K562 (cell line): ENCODE measurements around the gene OCA2. TPM values are rescaled to one million over a fixed set of nuclear protein-coding genes. Genes with fewer than 3 reads are reported as not detected.

ENCODE experiments used
- C11orf30 ChIP-seq: fragments of 450-650 bp; IDR thresholded peaks from 2 replicates; pipeline ENCODE4 v1.6.1; 2016; ENCODE audit warnings: low read depth, mild to moderate bottlenecking
- ELF2 ChIP-seq: fragments of 250-450 bp; sonication (Bioruptor Pico); IDR thresholded peaks from 2 replicates; pipeline ENCODE4 v1.5.0; 2021; ENCODE audit warnings: mild to moderate bottlenecking
- JUND ChIP-seq, 2 experiments: IDR thresholded peaks; 2 replicates in 1 of 2; 3 replicates in 1 of 2; pipeline ENCODE4 v1.6.1; 2011; ENCODE audit warnings: borderline replicate concordance in 2 of 2, low read depth in 2 of 2, low read length in 2 of 2, improper control_type of control experiment in 1 of 2, missing biosample characterization in 1 of 2, missing genetic modification characterization in 1 of 2, missing genetic modification reagents in 1 of 2
- MAFF ChIP-seq: IDR thresholded peaks from 2 replicates; pipeline ENCODE4 v1.6.1; 2012; ENCODE audit warnings: low read length, improper control_type of control experiment
- MAFG ChIP-seq: fragments of 450-650 bp; conservative IDR thresholded peaks from 2 replicates; pipeline ENCODE4 v1.6.1; 2016; ENCODE audit warnings: missing genetic modification characterization, missing compliant biosample characterization
- MAZ ChIP-seq, 2 experiments: fragments of 450-650 bp in 1 of 2; sonication (generic) in 1 of 2; formaldehyde crosslinking; IDR thresholded peaks in 1 of 2; conservative IDR thresholded peaks in 1 of 2; 2 replicates each; pipeline versions ENCODE4 v1.4.0 to v1.5.0; 2020; ENCODE audit warnings: mild to moderate bottlenecking in 1 of 2, missing genetic modification reagents in 1 of 2
- MEIS2 ChIP-seq: fragments of 450-650 bp; IDR thresholded peaks from 2 replicates; pipeline ENCODE4 v1.6.1; 2014; ENCODE audit warnings: mild to moderate bottlenecking; ENCODE audit not compliant: partially characterized antibody
- PCBP2 ChIP-seq: fragments of 200-400 bp; formaldehyde crosslinking; IDR thresholded peaks from 2 replicates; pipeline ENCODE4 v1.6.1; 2018; ENCODE audit warnings: low read length, low read depth, mild to moderate bottlenecking, moderate library complexity; ENCODE audit not compliant: poor library complexity, severe bottlenecking
- SAP30 ChIP-seq: fragments of 200-600 bp; sonication (generic); IDR thresholded peaks from 2 replicates; pipeline ENCODE4 v1.6.1; 2012; ENCODE audit warnings: borderline replicate concordance, low read depth, mild to moderate bottlenecking, moderate library complexity, low read length, control low read depth, inconsistent platforms; ENCODE audit not compliant: insufficient read depth, poor library complexity, severe bottlenecking
- SIN3A ChIP-seq, 2 experiments: fragments of 150-350 bp in 1 of 2; IDR thresholded peaks; 2 replicates each; pipeline ENCODE4 v1.6.1; 2011 to 2016; ENCODE audit warnings: borderline replicate concordance in 2 of 2, low read depth in 2 of 2, low read length in 2 of 2, mild to moderate bottlenecking in 2 of 2, moderate library complexity in 2 of 2; ENCODE audit not compliant: control insufficient read depth in 1 of 2
- SMARCA4 ChIP-seq: fragments of 450-650 bp; IDR thresholded peaks from 2 replicates; pipeline ENCODE4 v1.6.1; 2016
- TBL1XR1 ChIP-seq, 2 experiments: IDR thresholded peaks; 2 replicates each; pipeline ENCODE4 v1.6.1; 2012; ENCODE audit warnings: improper control_type of control experiment in 2 of 2, low read length in 2 of 2, mild to moderate bottlenecking in 1 of 2
- ZNF253 ChIP-seq: fragments of 250-450 bp; sonication (Bioruptor Pico); conservative IDR thresholded peaks from 2 replicates; pipeline ENCODE4 v1.6.1; 2021; ENCODE audit warnings: mild to moderate bottlenecking
- ZNF707 ChIP-seq: fragments of 250-450 bp; sonication (Bioruptor Pico); conservative IDR thresholded peaks from 2 replicates; pipeline ENCODE4 v1.8.0; 2022; ENCODE audit warnings: inconsistent platforms, mild to moderate bottlenecking, moderate library complexity
- polyA plus RNA-seq, 8 experiments: library from polyadenylated mRNA; depleted of rRNA in 4 of 8; stranded (reverse) in 5 of 8; unstranded in 3 of 8; fragments of >200 nt; fragmentation: Nextera tagmentation in 2 of 8; fragmentation: Illumina TruSeq in 1 of 8; extraction: Ambion mirVana in 2 of 8; extraction: Trizol in 1 of 8; gene quantifications; 2 replicates each; pipeline versions ENCODE4 v1.2.1 to v1.2.3, GENCODE V29; 2011 to 2014; ENCODE audit warnings: inconsistent platforms in 1 of 8, missing spikeins in 1 of 8
- total RNA-seq, 7 experiments: library from RNA; depleted of rRNA in 6 of 7; stranded (reverse); fragments of >200 nt in 6 of 7; fragmentation: Illumina TruSeq in 2 of 7; extraction: Trizol in 2 of 7; gene quantifications; 2 replicates each; pipeline versions ENCODE4 v1.2.1 to v1.2.3, GENCODE V29; 2011 to 2021; ENCODE audit warnings: low replicate concordance in 1 of 7
- TF ChIP-seq, protein P1 (sequence below): fragments of 250-450 bp; sonication (Bioruptor Pico); IDR thresholded peaks from 2 replicates; pipeline ENCODE4 v1.5.0; 2020; ENCODE audit warnings: mild to moderate bottlenecking, borderline replicate concordance
- TF ChIP-seq, protein P2 (sequence below), 2 experiments: fragments of 450-650 bp; IDR thresholded peaks; 2 replicates each; pipeline ENCODE4 v1.6.1; 2018; ENCODE audit warnings: mild to moderate bottlenecking in 2 of 2, low read depth in 1 of 2; ENCODE audit not compliant: partially characterized antibody in 2 of 2

The OCA2 gene
- total and polyA plus RNA-seq, 9 of the 15 experiments (the other 6 are each of a cell fraction or from before 2014, with no cell fraction given) = 0.07 to 0.59 (median 0.17) TPM; not detected in 1

DNA sequence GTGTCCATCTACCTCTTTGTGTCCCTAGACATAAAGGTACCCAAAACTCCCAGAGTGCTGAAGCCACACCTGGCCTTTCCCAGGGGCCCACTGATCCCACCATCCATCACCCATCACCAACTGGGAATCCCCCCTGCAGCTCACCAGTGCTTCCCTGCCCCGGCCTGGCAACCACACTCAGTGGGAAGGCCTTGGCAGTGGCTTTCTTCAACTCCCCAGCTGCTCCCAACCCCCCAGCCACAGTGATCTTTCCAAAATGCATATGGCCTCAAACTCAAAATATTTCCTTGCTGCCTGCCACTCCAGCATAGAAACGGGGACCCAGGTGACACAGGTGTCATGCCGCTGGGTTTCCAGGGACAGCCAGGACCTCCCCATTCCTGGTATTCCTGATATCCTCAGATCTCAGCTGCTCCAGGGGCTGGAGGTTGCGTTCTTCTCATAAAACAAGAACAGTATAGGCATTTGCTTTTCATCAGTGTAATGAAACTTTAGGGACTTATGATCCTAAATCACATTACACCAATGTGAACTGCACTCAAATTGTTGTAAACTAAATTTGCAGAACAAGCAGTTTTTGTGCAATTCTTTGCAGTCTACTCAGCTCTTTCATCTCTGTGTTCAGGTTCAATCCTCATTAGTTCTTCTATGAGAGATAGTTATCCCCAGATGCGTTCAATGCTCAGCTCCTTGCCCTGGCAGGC, 1.3 kb downstream of the OCA2 start (continued):
- no peak for TF ChIP-seq ZNF707 (CRISPR knock-in tag)
- TF ChIP-seq ELF2 (CRISPR knock-in tag) = no peak
- TF ChIP-seq SAP30 = no peak
- no peak for TF ChIP-seq SIN3A (IDR thresholded peaks at IDR 0.05; ENCODE audit: borderline replicate concordance in 2 of 2, control insufficient read depth in 1 of 2, low read depth in 2 of 2, low read length in 2 of 2)
- no peak for TF ChIP-seq PCBP2
- TF ChIP-seq, protein P1, sequence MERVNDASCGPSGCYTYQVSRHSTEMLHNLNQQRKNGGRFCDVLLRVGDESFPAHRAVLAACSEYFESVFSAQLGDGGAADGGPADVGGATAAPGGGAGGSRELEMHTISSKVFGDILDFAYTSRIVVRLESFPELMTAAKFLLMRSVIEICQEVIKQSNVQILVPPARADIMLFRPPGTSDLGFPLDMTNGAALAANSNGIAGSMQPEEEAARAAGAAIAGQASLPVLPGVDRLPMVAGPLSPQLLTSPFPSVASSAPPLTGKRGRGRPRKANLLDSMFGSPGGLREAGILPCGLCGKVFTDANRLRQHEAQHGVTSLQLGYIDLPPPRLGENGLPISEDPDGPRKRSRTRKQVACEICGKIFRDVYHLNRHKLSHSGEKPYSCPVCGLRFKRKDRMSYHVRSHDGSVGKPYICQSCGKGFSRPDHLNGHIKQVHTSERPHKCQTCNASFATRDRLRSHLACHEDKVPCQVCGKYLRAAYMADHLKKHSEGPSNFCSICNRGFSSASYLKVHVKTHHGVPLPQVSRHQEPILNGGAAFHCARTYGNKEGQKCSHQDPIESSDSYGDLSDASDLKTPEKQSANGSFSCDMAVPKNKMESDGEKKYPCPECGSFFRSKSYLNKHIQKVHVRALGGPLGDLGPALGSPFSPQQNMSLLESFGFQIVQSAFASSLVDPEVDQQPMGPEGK (CRISPR knock-in tag) = no peak
- no peak for TF ChIP-seq JUND (IDR thresholded peaks at IDR 0.05; ENCODE audit: borderline replicate concordance, low read depth, low read length)
- no peak for TF ChIP-seq JUND (tag; IDR thresholded peaks at IDR 0.05; ENCODE audit: borderline replicate concordance, low read depth, low read length)
- no peak for TF ChIP-seq ZNF253 (CRISPR knock-in tag)
- TF ChIP-seq C11orf30 = peak; percentile 65
- peak; percentile 33 for TF ChIP-seq MAFF
- no peak for TF ChIP-seq MAZ (CRISPR knock-in tag; conservative IDR thresholded peaks at IDR 0.05 in 1 of 2, IDR thresholded peaks at IDR 0.05 in 1 of 2)
- TF ChIP-seq, protein P2, sequence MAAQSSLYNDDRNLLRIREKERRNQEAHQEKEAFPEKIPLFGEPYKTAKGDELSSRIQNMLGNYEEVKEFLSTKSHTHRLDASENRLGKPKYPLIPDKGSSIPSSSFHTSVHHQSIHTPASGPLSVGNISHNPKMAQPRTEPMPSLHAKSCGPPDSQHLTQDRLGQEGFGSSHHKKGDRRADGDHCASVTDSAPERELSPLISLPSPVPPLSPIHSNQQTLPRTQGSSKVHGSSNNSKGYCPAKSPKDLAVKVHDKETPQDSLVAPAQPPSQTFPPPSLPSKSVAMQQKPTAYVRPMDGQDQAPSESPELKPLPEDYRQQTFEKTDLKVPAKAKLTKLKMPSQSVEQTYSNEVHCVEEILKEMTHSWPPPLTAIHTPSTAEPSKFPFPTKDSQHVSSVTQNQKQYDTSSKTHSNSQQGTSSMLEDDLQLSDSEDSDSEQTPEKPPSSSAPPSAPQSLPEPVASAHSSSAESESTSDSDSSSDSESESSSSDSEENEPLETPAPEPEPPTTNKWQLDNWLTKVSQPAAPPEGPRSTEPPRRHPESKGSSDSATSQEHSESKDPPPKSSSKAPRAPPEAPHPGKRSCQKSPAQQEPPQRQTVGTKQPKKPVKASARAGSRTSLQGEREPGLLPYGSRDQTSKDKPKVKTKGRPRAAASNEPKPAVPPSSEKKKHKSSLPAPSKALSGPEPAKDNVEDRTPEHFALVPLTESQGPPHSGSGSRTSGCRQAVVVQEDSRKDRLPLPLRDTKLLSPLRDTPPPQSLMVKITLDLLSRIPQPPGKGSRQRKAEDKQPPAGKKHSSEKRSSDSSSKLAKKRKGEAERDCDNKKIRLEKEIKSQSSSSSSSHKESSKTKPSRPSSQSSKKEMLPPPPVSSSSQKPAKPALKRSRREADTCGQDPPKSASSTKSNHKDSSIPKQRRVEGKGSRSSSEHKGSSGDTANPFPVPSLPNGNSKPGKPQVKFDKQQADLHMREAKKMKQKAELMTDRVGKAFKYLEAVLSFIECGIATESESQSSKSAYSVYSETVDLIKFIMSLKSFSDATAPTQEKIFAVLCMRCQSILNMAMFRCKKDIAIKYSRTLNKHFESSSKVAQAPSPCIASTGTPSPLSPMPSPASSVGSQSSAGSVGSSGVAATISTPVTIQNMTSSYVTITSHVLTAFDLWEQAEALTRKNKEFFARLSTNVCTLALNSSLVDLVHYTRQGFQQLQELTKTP (IDR thresholded peaks at IDR 0.05; ENCODE audit: low read depth in 1 of 2, partially characterized antibody in 2 of 2) = no peak
- TF ChIP-seq MEIS2 = no peak
- no peak for TF ChIP-seq SMARCA4
- TF ChIP-seq TBL1XR1 (IDR thresholded peaks at IDR 0.05; ENCODE audit: low read length in 2 of 2) = no peak
- peak; percentile 49 for TF ChIP-seq MAFG
